Measurements from ENCODE around the gene ANGEL2.
"Not testable (repeated sequence)": the region's sequence is repeated elsewhere in the genome, so short reads cannot be mapped to it uniquely, and the experiment has no call there.

The ANGEL2 gene

GRCh38 chr1:213015099-213016050, at the start of gene ANGEL2:
Gene ANGEL2, minus strand, starts transcription at chr1:213015867. Its CDS starts 196 bp downstream, at chr1:213015671.
- peak; percentile 92 for DNase-seq

GRCh38 chr1:213061263-213061662, 45.6 kb upstream of the ANGEL2 start:
- no peak for DNase-seq

- DNase-seq, result no peak
These were observed 45.2 kb upstream of the ANGEL2 start for GRCh38 chr1:213060836-213061235.

GRCh38 chr1:213057264-213058059, 41.8 kb upstream of the ANGEL2 start:
- no peak for DNase-seq

GRCh38 chr1:213055767-213056166, 40.1 kb upstream of the ANGEL2 start:
- DNase-seq, result no peak

GRCh38 chr1:213054733-213055591, 39.3 kb upstream of the ANGEL2 start:
- DNase-seq, result no peak

GRCh38 chr1:213054142-213054541, 38.5 kb upstream of the ANGEL2 start:
- no peak for DNase-seq

- no peak for DNase-seq
These were observed 37.8 kb upstream of the ANGEL2 start for GRCh38 chr1:213053455-213053854.

GRCh38 chr1:213051881-213052202, 36.2 kb upstream of the ANGEL2 start:
- no peak for DNase-seq

GRCh38 chr1:213051127-213051880, 35.6 kb upstream of the ANGEL2 start, which contains the start of gene RPS6KC1:
Gene RPS6KC1, plus strand, starts transcription at chr1:213051241. Its CDS starts 164 bp downstream, at chr1:213051405.
- DNase-seq, result peak; percentile 76

GRCh38 chr1:213050745-213051126, 35.1 kb upstream of the ANGEL2 start:
- no peak for DNase-seq

- no peak for DNase-seq
These were observed 33.6 kb upstream of the ANGEL2 start for GRCh38 chr1:213049232-213049631.

GRCh38 chr1:213045321-213046226, 29.9 kb upstream of the ANGEL2 start:
- not testable (repeated sequence) for DNase-seq

- DNase-seq, result no peak
These were observed 25.8 kb upstream of the ANGEL2 start for GRCh38 chr1:213041443-213041842.

GRCh38 chr1:213035573-213035972, 19.9 kb upstream of the ANGEL2 start:
- DNase-seq, result no peak

- no peak for DNase-seq
These were observed 19.0 kb upstream of the ANGEL2 start for GRCh38 chr1:213034713-213035112.

GRCh38 chr1:213032651-213033050, 17.0 kb upstream of the ANGEL2 start:
- no peak for DNase-seq

GRCh38 chr1:213027024-213027423, 11.4 kb upstream of the ANGEL2 start:
- DNase-seq, result not testable (repeated sequence)

GRCh38 chr1:213020016-213020415, 4.3 kb upstream of the ANGEL2 start:
- DNase-seq, result no peak

- DNase-seq, result no peak
These were observed 3.8 kb upstream of the ANGEL2 start for GRCh38 chr1:213019450-213019849.
